Cortex of kidney (tissue), 1 donor: ENCODE measurements around the gene SPATA31D3.
"Not testable (repeated sequence)": the region's sequence is repeated elsewhere in the genome, so short reads cannot be mapped to it uniquely, and the experiment has no call there.

Experiments used
- DNase-seq: peaks from one replicate; lab custom pipeline; 2025; lab: John Stamatoyannopoulos, UW

Gene SPATA31D3

GRCh38 chr9:81943393-81943792 lies at the start of gene SPATA31D3:
TSS of gene SPATA31D3 (plus strand) at chr9:81943500. CDS start at chr9:81943586, 86 bp downstream.
- DNase-seq: not testable (repeated sequence)

- DNase-seq: no peak
These were observed 49.4 kb upstream of the SPATA31D3 start for GRCh38 chr9:81893929-81894328.

- DNase-seq: no peak
These were observed 48.4 kb upstream of the SPATA31D3 start for GRCh38 chr9:81894891-81895290.

- DNase-seq: no peak
These were observed 47.2 kb upstream of the SPATA31D3 start for GRCh38 chr9:81896070-81896469.

- DNase-seq: no peak
These were observed 44.4 kb upstream of the SPATA31D3 start for GRCh38 chr9:81898851-81899250.

- no peak for DNase-seq
These were observed 41.1 kb upstream of the SPATA31D3 start for GRCh38 chr9:81902196-81902595.

- no peak for DNase-seq
These were observed 40.7 kb upstream of the SPATA31D3 start for GRCh38 chr9:81902626-81903025.

- no peak for DNase-seq
These were observed 36.6 kb upstream of the SPATA31D3 start for GRCh38 chr9:81906671-81907070.

- no peak for DNase-seq
These were observed 31.2 kb upstream of the SPATA31D3 start for GRCh38 chr9:81912135-81912534.

GRCh38 chr9:81915801-81916505 lies 27.3 kb upstream of the SPATA31D3 start:
- DNase-seq: no peak

GRCh38 chr9:81918507-81918906 lies 24.8 kb upstream of the SPATA31D3 start:
- not testable (repeated sequence) for DNase-seq

GRCh38 chr9:81928305-81928704 lies 15.0 kb upstream of the SPATA31D3 start, which contains the start of gene SPATA31D4:
TSS of gene SPATA31D4 (plus strand) at chr9:81928428. CDS start at chr9:81928514, 86 bp downstream.
- DNase-seq: not testable (repeated sequence)

- not testable (repeated sequence) for DNase-seq
These were observed 13.2 kb upstream of the SPATA31D3 start for GRCh38 chr9:81930147-81930546.

GRCh38 chr9:81933547-81933946 lies 9.8 kb upstream of the SPATA31D3 start:
- not testable (repeated sequence) for DNase-seq

GRCh38 chr9:81948650-81949049 lies 5.3 kb downstream of the SPATA31D3 start:
- DNase-seq: not testable (repeated sequence)

GRCh38 chr9:81953096-81953495 lies 9.8 kb downstream of the SPATA31D3 start:
- no peak for DNase-seq

GRCh38 chr9:81955625-81956024 lies 12.3 kb downstream of the SPATA31D3 start:
- DNase-seq: no peak

GRCh38 chr9:81964218-81965171 lies 21.2 kb downstream of the SPATA31D3 start:
- no peak for DNase-seq

GRCh38 chr9:81968026-81968425 lies 24.7 kb downstream of the SPATA31D3 start:
- no peak for DNase-seq

- DNase-seq: no peak
These were observed 26.7 kb downstream of the SPATA31D3 start for GRCh38 chr9:81969971-81970370.

GRCh38 chr9:81971727-81972126 lies 28.4 kb downstream of the SPATA31D3 start:
- DNase-seq: no peak

GRCh38 chr9:81974764-81975163 lies 31.5 kb downstream of the SPATA31D3 start:
- no peak for DNase-seq

- no peak for DNase-seq
These were observed 33.1 kb downstream of the SPATA31D3 start for GRCh38 chr9:81976351-81976750.
